ENCODE measurements around the gene EPS8. TPM values are rescaled to one million over a fixed set of nuclear protein-coding genes. Genes with fewer than 3 reads are reported as not detected.

EPS8 gene
- total and polyA plus RNA-seq, 2 donors (not counting 1 experiment from before 2014, with no cell fraction given), result 0.76 to 0.96 TPM

DNA sequence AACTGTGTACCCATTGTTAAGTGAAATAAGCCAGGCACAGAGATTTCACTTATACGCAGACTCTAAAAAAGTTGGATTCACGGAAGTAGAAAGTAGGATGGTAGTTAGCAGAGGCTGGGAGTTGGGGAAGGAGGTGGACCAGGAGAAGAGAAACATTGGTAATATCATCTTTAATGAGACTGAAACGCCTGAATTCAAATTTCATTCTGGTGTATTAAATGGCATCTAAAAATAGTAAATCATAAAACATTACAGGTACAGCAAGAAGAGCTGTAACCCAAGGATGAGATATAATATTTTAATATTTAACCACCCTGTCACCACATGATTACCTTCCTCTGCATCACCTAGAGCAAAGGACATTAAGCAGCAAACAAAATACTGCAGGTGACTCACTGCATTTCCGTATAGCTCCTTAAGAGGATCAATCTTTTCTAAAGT is 99.4 kb downstream of the EPS8 start:
- CTCF ChIA-PET, result no interaction called here
- H3K4me1 ChIP-seq (ENCODE audit: control insufficient read depth in 2 of 2, insufficient read depth in 2 of 2, low read length in 2 of 2), result peaks cover 0 to 6% of the 10 kb centered on the region in 2 donors
- no peak overlapping the region for H3K4me3 ChIP-seq (ENCODE audit: control extremely low read depth in 1 of 5, extremely low read depth in 1 of 5, insufficient read depth in 1 of 5, low read depth in 2 of 5, low read length in 4 of 5)
- DNase-seq, result no peak
- H3K9ac ChIP-seq (ENCODE audit: low read length), result no peak overlapping the region
- POLR2A ChIA-PET, result no interaction called here
- no peak overlapping the region for H2AFZ ChIP-seq (ENCODE audit: insufficient read depth, low read depth, low read length, poor library complexity, severe bottlenecking)
- TF ChIP-seq EZH2 (IDR thresholded peaks at IDR 0.05; ENCODE audit: borderline replicate concordance, insufficient read depth, low read depth, low read length, poor library complexity, severe bottlenecking), result no peak
- TF ChIP-seq, protein P1, sequence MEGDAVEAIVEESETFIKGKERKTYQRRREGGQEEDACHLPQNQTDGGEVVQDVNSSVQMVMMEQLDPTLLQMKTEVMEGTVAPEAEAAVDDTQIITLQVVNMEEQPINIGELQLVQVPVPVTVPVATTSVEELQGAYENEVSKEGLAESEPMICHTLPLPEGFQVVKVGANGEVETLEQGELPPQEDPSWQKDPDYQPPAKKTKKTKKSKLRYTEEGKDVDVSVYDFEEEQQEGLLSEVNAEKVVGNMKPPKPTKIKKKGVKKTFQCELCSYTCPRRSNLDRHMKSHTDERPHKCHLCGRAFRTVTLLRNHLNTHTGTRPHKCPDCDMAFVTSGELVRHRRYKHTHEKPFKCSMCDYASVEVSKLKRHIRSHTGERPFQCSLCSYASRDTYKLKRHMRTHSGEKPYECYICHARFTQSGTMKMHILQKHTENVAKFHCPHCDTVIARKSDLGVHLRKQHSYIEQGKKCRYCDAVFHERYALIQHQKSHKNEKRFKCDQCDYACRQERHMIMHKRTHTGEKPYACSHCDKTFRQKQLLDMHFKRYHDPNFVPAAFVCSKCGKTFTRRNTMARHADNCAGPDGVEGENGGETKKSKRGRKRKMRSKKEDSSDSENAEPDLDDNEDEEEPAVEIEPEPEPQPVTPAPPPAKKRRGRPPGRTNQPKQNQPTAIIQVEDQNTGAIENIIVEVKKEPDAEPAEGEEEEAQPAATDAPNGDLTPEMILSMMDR (IDR thresholded peaks at IDR 0.05), result no peak
- peaks cover 0 to 8% (median 0%) of the 10 kb centered on the region in 3 donors for H3K9me3 ChIP-seq (ENCODE audit: control extremely low read depth in 1 of 3, control insufficient read depth in 2 of 3, insufficient read depth in 1 of 3, low read length in 2 of 3)
- H3K36me3 ChIP-seq (replicated peaks in 1 of 2; ENCODE audit: control extremely low read depth in 1 of 2, control insufficient read depth in 1 of 2, extremely low read depth in 1 of 2, insufficient read depth in 2 of 2, low read length in 1 of 2), result no peaks in the 10 kb centered on the region
- no peak overlapping the region for H3K27ac Mint-ChIP-seq
- H3K79me2 ChIP-seq (ENCODE audit: control insufficient read depth, insufficient read depth, low read length), result no peaks in the 10 kb centered on the region
- no peak for ATAC-seq (ENCODE audit: low read depth)
- peaks cover 12% of the 10 kb centered on the region for H3K4me1 Mint-ChIP-seq
- no peak overlapping the region for H3K4me3 Mint-ChIP-seq
- no peaks in the 10 kb centered on the region for H3K27me3 ChIP-seq (replicated peaks in 1 of 4; ENCODE audit: control extremely low read depth in 1 of 4, control insufficient read depth in 3 of 4, insufficient read depth in 4 of 4, low read length in 3 of 4)
- no peak overlapping the region for H3K27ac ChIP-seq (ENCODE audit: low read length in 2 of 2)
- H3K9me3 Mint-ChIP-seq (ENCODE audit: insufficient read depth), result peaks cover 3% of the 10 kb centered on the region
- intact Hi-C loops (cut with micrococcal nuclease), result no loop called here
- H3K27me3 Mint-ChIP-seq, result peaks cover 3% of the 10 kb centered on the region
- H4K20me1 ChIP-seq (ENCODE audit: control insufficient read depth, insufficient read depth, low read length, poor library complexity, severe bottlenecking), result no peaks in the 10 kb centered on the region
- H3K4me2 ChIP-seq (replicated peaks; ENCODE audit: low read depth, low read length, poor library complexity, severe bottlenecking), result no peak overlapping the region
- WGBS (ENCODE audit: insufficient coverage), result 100% methylated on average over 2 of the region's 4 CpGs

DNA sequence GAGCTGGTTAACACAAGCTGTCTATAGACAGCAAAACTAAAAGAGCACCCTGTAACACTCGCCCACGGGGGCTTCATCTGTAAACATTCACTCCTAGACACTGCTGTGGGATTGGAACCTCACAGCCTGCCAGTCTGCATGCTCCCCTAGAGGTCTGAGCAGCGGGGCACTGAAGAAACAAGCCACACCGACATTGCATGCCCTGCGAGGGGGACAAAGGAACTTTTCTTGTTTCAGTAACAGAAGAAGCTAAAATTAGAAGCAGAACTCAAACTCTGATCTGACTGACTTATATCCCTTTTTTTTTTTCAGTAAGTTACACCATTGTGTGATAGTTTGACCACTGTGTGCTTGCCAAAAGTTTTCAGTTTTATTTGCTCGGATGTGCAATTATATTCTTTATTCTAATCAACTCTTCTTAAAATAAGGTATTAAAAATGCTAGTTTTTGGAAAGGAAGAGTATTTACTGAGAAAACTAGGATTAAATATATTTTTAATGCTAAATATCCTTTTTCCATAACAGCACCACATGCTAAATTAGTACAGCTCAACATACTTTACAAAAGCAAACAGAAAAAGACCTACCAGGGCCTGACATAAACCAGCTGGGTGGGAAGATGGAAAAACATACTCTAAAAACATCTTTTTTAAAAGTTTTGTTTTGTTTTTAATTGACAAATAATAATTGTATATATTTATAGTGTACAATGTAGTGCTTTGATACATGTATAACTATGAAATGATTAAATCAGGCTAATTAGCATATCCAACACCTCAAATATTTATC is 100.2 kb downstream of the EPS8 start:
- Histone ChIP-seq H3K9me3 (ENCODE audit: control extremely low read depth in 1 of 3, control insufficient read depth in 2 of 3, insufficient read depth in 1 of 3, low read length in 2 of 3) (peaks cover 0 to 8% (median 0%) of the 10 kb centered on the region in 3 donors), H3K4me1 (ENCODE audit: control insufficient read depth in 2 of 2, insufficient read depth in 2 of 2, low read length in 2 of 2) (peaks cover 0 to 6% of the 10 kb centered on the region in 2 donors), H3K36me3 (replicated peaks in 1 of 2; ENCODE audit: control extremely low read depth in 1 of 2, control insufficient read depth in 1 of 2, extremely low read depth in 1 of 2, insufficient read depth in 2 of 2, low read length in 1 of 2) (no peaks in the 10 kb centered on the region), H3K27me3 (replicated peaks in 1 of 4; ENCODE audit: control extremely low read depth in 1 of 4, control insufficient read depth in 3 of 4, insufficient read depth in 4 of 4, low read length in 3 of 4) (no peaks in the 10 kb centered on the region), H3K4me3 (ENCODE audit: control extremely low read depth in 1 of 5, extremely low read depth in 1 of 5, insufficient read depth in 1 of 5, low read depth in 2 of 5, low read length in 4 of 5) (no peak overlapping the region), H3K9ac (ENCODE audit: low read length) (no peak overlapping the region), H2AFZ (ENCODE audit: insufficient read depth, low read depth, low read length, poor library complexity, severe bottlenecking) (peak overlapping the region; percentile 19), H4K20me1 (ENCODE audit: control insufficient read depth, insufficient read depth, low read length, poor library complexity, severe bottlenecking) (no peaks in the 10 kb centered on the region), H3K27ac (ENCODE audit: low read length in 2 of 2) (no peak overlapping the region), H3K4me2 (replicated peaks; ENCODE audit: low read depth, low read length, poor library complexity, severe bottlenecking) (no peak overlapping the region), H3K79me2 (ENCODE audit: control insufficient read depth, insufficient read depth, low read length) (no peaks in the 10 kb centered on the region)
- peaks cover 7% of the 10 kb centered on the region for H3K27me3 Mint-ChIP-seq
- no peak overlapping the region for H3K27ac Mint-ChIP-seq
- DNase-seq (no peak), ATAC-seq (ENCODE audit: low read depth) (no peak)
- no peak overlapping the region for H3K4me3 Mint-ChIP-seq
- peaks cover 12% of the 10 kb centered on the region for H3K4me1 Mint-ChIP-seq
- CTCF ChIA-PET, result no interaction called here
- peaks cover 3% of the 10 kb centered on the region for H3K9me3 Mint-ChIP-seq (ENCODE audit: insufficient read depth)
- intact Hi-C loops (cut with micrococcal nuclease), result no loop called here
- TF ChIP-seq, protein P1 (IDR thresholded peaks at IDR 0.05), result no peak
- no peak for TF ChIP-seq EZH2 (IDR thresholded peaks at IDR 0.05; ENCODE audit: borderline replicate concordance, insufficient read depth, low read depth, low read length, poor library complexity, severe bottlenecking)
- WGBS (ENCODE audit: insufficient coverage), result 54% methylated on average over 2 of the region's 6 CpGs
- POLR2A ChIA-PET, result no interaction called here
